GM21528 (cell line): ENCODE data around the gene STAT6.

Experiments used
- ATAC-seq: cut with Tn5 transposase; IDR thresholded peaks from one replicate; pipeline ENCODE4 v1.9.1; 2021; ENCODE audit warnings: mild to moderate bottlenecking, moderate library complexity; ENCODE audit not compliant: unreplicated experiment, low FRiP score

Gene STAT6, protein sequence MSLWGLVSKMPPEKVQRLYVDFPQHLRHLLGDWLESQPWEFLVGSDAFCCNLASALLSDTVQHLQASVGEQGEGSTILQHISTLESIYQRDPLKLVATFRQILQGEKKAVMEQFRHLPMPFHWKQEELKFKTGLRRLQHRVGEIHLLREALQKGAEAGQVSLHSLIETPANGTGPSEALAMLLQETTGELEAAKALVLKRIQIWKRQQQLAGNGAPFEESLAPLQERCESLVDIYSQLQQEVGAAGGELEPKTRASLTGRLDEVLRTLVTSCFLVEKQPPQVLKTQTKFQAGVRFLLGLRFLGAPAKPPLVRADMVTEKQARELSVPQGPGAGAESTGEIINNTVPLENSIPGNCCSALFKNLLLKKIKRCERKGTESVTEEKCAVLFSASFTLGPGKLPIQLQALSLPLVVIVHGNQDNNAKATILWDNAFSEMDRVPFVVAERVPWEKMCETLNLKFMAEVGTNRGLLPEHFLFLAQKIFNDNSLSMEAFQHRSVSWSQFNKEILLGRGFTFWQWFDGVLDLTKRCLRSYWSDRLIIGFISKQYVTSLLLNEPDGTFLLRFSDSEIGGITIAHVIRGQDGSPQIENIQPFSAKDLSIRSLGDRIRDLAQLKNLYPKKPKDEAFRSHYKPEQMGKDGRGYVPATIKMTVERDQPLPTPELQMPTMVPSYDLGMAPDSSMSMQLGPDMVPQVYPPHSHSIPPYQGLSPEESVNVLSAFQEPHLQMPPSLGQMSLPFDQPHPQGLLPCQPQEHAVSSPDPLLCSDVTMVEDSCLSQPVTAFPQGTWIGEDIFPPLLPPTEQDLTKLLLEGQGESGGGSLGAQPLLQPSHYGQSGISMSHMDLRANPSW

DNA sequence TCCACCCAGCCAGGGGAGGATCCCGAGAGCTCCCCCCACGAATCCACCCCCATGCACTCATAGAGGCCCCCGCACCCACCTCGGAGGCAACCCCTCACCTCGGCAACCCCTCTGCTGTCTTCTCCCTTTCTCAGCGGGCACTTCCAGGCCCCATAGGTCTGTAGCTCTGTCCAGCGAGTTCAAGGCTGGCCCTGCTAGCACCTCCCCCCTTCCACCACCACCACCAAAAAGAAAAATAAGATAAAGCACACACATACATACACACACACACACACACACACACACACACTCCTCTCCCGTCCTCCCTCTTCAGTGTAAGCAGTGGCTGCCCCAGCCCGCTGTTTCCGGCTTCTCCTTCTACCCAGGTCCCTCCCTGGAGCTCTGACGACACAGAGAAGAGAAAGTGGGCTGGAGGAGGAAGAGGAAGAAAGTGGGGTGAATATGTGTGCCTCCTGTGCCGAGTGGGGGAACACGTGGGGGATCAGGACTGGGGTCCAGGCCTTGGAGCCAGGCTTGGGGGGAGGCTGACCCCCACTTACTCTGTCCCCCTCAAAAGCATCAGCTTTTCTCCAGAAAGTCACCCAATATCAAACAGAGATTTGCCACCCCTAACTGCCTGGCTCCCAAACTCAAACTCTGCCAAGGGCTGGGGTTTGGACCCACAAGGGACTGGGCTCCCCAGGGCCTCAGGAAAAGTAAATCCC lies at the start of gene STAT6:
Gene STAT6 (minus strand): TSS at position 332 of the 704 bp plus-strand sequence. CDS start 3,084 bp downstream, outside the sequence.
- peak; percentile 47 for ATAC-seq

- ATAC-seq, result no peak
Measured at GRCh38 chr12:57160741-57161140, 49.6 kb upstream of the STAT6 start.

DNA sequence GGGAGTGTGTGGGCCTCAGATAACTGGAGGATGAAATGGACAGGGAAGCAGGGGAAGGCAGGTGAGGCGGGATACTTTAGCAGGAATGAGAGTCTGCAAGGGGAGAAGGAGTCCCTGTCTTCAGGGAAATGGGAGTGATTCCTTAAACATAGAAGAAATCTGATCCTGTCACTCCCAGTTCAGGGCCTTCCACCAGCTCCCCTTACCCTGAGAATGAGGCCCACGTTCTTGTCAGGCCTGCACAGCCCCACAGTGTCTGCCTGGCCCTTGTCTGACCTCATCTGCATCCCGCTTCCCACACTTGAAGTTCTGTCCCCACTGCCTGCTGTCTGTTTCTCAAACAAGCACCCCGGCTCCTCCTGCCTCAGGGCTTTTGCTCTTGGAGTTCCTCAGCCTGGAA lies 48.9 kb upstream of the STAT6 start:
- no peak for ATAC-seq

GRCh38 chr12:57159311-57159710 lies 48.1 kb upstream of the STAT6 start:
- ATAC-seq, result no peak

DNA sequence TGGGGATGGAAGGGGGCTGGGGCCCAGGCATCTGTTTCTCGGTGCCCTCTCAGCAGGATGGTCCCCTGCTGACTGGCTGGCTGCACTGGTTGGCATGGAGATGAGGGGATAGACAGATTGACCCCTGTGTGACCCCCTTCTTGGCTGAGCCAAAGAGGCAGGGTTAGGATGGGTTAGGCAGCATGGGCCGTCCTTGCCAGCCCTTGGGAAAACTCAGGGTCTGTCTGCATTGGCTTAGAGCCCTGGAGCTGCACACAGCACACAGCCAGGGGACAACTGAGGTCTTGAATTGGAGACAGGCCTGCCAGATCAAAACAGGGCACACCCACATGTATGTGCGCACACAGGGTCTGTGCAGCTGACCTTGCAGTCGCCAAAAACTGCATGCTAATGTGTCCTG lies 47.5 kb upstream of the STAT6 start:
- ATAC-seq, result no peak

- no peak for ATAC-seq
Measured at GRCh38 chr12:57158186-57158585, 47.0 kb upstream of the STAT6 start.

- ATAC-seq, result no peak
Measured at GRCh38 chr12:57157588-57158173, 46.5 kb upstream of the STAT6 start.

DNA sequence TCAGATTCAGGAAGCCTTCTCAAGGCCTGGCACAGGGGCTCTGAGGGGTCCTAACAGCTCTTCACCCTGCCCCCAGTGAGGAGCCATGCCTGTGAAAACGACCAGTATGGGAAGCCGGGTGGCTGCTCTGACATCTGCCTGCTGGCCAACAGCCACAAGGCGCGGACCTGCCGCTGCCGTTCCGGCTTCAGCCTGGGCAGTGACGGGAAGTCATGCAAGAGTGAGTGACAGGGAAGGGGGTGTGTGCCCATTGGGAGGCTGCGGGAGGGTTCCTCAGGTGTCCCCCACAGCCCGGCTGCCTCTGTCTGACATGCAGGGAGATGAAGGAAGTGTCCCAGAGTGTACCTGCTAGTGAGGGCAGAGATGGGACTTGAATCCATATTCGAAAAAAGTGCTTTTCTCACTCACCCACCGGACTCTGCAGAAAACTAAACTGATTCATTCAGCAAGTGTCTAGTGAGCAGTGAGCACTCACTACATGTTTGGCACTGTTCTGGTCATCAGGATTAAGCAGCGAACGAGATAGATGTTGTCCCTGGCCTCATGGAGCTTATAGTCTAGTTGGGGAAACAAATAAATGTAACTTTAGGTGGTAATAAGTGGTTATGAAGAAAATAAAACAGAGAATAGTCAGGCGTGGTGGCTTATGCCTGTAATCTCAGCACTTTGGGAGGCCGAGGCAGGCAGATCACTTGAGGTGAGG lies 45.7 kb upstream of the STAT6 start:
- no peak for ATAC-seq

GRCh38 chr12:57154804-57155434 lies 43.8 kb upstream of the STAT6 start:
- no peak for ATAC-seq

GRCh38 chr12:57154076-57154475 lies 42.9 kb upstream of the STAT6 start:
- no peak for ATAC-seq

DNA sequence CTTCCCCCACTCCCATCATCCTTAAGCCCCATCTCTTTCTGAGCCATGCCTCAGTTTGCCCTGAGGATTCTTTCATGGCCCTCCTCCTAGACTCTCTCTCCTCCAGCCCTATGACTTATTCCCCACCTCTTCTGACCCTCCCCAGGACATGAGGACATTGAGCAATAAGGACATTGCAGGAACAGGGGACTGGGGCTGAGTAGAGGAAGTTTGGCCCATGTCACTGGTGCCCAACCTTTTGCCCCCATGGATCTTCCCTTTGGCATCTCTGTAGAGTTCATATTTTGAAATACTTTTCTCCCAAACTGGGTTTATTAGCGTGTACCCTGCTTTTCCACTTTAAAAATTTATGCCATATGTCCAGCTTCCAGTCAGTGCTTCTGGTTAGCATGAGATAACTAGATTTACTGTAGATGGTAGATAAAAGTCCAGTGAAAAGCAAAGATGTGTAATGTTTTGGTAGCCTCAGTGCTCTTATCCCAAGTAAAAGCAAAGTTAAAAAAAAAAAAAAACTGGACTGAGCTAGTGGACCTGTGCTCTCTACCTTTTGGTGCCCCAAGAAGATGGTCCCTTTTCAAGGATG lies 42.3 kb upstream of the STAT6 start:
- ATAC-seq, result no peak

GRCh38 chr12:57152639-57153038 lies 41.5 kb upstream of the STAT6 start:
- no peak for ATAC-seq

DNA sequence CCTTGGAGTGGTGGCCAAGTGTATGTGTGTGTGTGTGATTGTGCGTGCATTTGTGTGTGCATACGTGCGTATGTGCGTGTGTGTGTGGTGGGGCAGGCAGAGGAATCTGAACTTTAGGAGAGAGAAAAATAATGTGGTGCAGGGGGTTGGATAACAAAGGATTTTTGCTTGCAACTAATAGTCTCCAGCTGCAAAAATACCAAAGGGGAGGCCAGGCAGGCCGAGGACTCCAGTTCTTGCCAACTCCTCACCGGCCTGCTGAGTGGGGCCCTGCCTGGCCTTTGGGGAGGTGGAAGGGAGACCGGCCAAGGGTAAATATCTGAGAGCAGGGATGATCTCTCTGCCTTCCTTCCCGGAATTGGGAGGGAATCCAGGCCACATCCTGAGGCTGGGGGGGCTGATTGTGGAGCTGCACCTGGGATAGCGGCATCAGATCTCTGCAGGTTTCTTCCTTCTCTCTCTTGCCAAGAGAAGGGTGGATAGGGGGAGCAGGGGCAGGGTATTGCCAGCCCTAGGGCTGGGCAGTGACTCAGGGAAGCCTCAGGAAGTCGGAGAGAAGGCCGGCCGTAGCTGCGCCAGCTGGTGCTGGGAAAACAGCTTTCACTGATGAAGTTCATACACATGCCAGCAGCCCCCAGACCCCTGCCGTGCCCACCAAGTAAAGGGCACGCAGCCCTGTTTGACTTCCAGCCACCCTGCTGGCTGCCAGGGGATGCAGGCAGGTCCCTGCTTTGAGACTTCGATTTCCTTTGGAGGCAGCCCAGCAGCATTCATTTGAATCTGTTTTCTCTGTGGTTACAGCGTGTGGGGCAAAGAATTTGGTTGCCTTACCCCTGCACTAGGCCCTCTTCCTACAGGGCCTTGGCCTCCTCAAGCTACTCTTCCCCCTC lies 40.8 kb upstream of the STAT6 start:
- ATAC-seq, result no peak

DNA sequence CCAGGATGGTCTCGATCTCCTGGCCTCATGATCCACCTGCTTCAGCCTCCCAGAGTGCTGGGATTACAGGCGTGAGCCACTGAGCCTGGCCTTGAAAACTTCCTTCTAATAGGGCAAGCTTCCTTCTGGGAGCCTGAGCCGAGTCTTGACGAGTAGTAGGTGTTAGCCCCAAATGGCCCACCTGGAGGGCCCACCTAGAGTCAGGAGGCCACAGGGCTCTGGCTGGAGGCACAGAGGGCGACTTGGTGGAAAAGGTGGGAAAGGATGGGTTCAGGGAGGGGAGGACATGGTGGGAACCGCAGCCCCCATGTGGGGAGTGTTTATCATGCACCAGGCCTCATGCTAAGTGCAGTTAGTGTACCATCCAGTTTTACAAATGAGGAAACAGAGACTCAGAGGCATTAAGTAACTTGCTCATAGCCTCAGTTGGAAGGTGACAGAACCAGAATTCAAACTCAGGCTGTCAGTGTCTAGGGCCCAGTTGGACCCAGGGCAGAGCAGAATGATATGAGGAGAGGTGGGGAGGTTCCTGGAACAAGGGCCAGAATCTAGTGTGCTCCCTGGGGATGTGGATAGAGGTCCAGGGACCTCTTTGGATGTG lies 39.3 kb upstream of the STAT6 start:
- no peak for ATAC-seq

GRCh38 chr12:57149245-57149900 lies 38.2 kb upstream of the STAT6 start:
- ATAC-seq, result no peak

DNA sequence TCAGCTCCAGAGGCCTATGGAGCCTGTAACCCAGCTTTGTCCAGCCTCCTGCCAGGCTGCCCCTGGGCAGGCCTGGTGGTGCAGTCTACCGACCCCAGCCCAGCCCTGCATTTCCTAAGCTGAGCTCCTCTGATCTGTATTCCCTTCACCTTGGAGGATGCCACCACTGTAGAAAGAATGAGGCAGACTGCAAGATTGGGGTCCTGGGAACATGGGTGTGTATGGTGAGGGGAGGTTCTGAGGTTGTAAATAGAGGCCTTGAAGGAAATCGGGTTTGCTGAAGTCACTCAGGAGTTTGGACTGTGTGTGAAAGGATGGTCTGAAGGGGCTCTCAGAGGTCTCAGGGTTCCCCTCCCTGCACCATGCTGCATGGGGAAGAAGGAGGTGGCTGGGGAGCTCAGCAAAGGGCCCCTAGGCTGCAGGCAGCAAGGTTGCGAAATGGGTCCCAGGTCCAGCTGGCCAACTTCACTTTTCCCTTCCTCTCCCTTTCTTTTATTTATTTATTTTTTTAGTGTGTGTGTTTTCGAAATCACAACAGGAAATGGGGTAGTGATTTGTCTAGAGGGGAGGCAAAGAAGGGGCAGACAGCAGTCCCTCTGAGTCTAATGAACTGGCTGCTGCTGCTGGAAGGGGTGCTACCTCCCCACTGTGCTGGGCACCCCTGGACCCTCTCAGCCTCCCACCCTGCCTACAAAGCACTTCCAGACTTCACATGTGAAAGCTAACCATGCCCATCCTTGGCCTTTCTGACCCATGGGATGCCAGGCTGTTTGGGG lies 37.5 kb upstream of the STAT6 start:
- ATAC-seq, result no peak
